Keratinocyte (primary cell): ENCODE data around the gene EYS.

ENCODE experiments used
- CTCF ChIP-seq, 3 experiments: IDR thresholded peaks in 1 of 3; conservative IDR thresholded peaks in 1 of 3; optimal IDR thresholded peaks in 1 of 3; 2 replicates in 2 of 3; 3 replicates in 1 of 3; pipeline versions ENCODE3 to v1.5.1; 2011; ENCODE audit warnings: low read length in 3 of 3, mild to moderate bottlenecking in 3 of 3, moderate library complexity in 2 of 3, control low read depth in 1 of 3, inconsistent platforms in 1 of 3; ENCODE audit not compliant: insufficient read depth in 2 of 3; ENCODE audit errors: extremely low read depth in 1 of 3
- EZH2 ChIP-seq: IDR thresholded peaks from one replicate; pipeline ENCODE4 v1.6.1; 2012; ENCODE audit warnings: inconsistent platforms, mild to moderate bottlenecking, low read length, moderate library complexity

- TF ChIP-seq EZH2 (no peak), CTCF (optimal IDR thresholded peaks at IDR 0.05 in 1 of 3, IDR thresholded peaks at IDR 0.05 in 1 of 3, conservative IDR thresholded peaks at IDR 0.05 in 1 of 3; ENCODE audit: extremely low read depth in 1 of 3, insufficient read depth in 2 of 3, low read length in 3 of 3) (no peak)
Observed at GRCh38 chr6:65531533-65531932, 175.5 kb downstream of the EYS start.
